ENCODE results near the gene HLX.
A peak's percentile ranks its signal among the peaks of the same experiment; 100 is the strongest.

Gene HLX

GRCh38 chr1:220879076-220879508 lies at the start of gene HLX:
Gene HLX (plus strand): TSS chr1:220879443. CDS start chr1:220879858, 415 bp downstream.
- DNase-seq, result peak; percentile 96

- DNase-seq, result no peak
These were observed 45.8 kb upstream of the HLX start for GRCh38 chr1:220833436-220833835.

- no peak for DNase-seq
These were observed 44.9 kb upstream of the HLX start for GRCh38 chr1:220834155-220834870.

GRCh38 chr1:220838578-220838977 lies 40.7 kb upstream of the HLX start:
- no peak for DNase-seq

GRCh38 chr1:220839474-220839873 lies 39.8 kb upstream of the HLX start:
- DNase-seq, result no peak

GRCh38 chr1:220841293-220841692 lies 38.0 kb upstream of the HLX start:
- DNase-seq, result no peak

- DNase-seq, result peak; percentile 86
These were observed 35.7 kb upstream of the HLX start for GRCh38 chr1:220843481-220844011.

- no peak for DNase-seq
These were observed 26.8 kb upstream of the HLX start for GRCh38 chr1:220852408-220852807.

GRCh38 chr1:220872296-220872695 lies 6.9 kb upstream of the HLX start:
- DNase-seq, result no peak

GRCh38 chr1:220873087-220873486 lies 6.2 kb upstream of the HLX start:
- DNase-seq, result no peak

GRCh38 chr1:220873868-220874655 lies 5.2 kb upstream of the HLX start:
- peak; percentile 78 for DNase-seq

- peak; percentile 21 for DNase-seq
These were observed 4.0 kb upstream of the HLX start for GRCh38 chr1:220875260-220875659.

GRCh38 chr1:220876511-220877376 lies 2.5 kb upstream of the HLX start:
- peak; percentile 67 for DNase-seq

- peak; percentile 23 for DNase-seq
These were observed 1.7 kb upstream of the HLX start for GRCh38 chr1:220877377-220878095.

GRCh38 chr1:220878191-220879075 lies 810 bp upstream of the HLX start:
- peak; percentile 54 for DNase-seq

- peak; percentile 77 for DNase-seq
These were observed 492 bp downstream of the HLX start for GRCh38 chr1:220879509-220880361.

- no peak for DNase-seq
These were observed 1.1 kb downstream of the HLX start for GRCh38 chr1:220880362-220880670.

- DNase-seq, result peak; percentile 81
These were observed 1.7 kb downstream of the HLX start for GRCh38 chr1:220880726-220881506.
